ENCODE measurements around the gene DIS3L2.

Gene DIS3L2

GRCh38 chr2:232372231-232373208, 411.0 kb downstream of the DIS3L2 start:
- Histone ChIP-seq H2AFZ (ENCODE audit: low read depth, low read length) (no peak overlapping the region), H3K4me1 (ENCODE audit: low read length) (peaks cover 3% of the 10 kb centered on the region; the same call in 1 of the 2 replicates), H3K27ac (ENCODE audit: low read length) (no peak overlapping the region), H3K4me2 (ENCODE audit: low read length) (no peak overlapping the region), H3K4me3 (ENCODE audit: low read length) (no peak overlapping the region), H3K36me3 (replicated peaks; ENCODE audit: low read depth, low read length) (no peaks in the 10 kb centered on the region), H3K9me3 (ENCODE audit: insufficient read depth, low read length) (no peaks in the 10 kb centered on the region), H4K20me1 (ENCODE audit: insufficient read depth, low read length) (no peaks in the 10 kb centered on the region), H3K27me3 (ENCODE audit: low read depth, low read length) (no peaks in the 10 kb centered on the region), H3K9ac (ENCODE audit: low read length) (no peak overlapping the region), H3K79me2 (ENCODE audit: low read length) (no peaks in the 10 kb centered on the region)
- TF ChIP-seq EZH2phosphoT487 (IDR thresholded peaks at IDR 0.05; ENCODE audit: low read depth) (no peak), CTCF (IDR thresholded peaks at IDR 0.05; ENCODE audit: low read depth, low read length) (no peak)

- no peak overlapping the region for H2AFZ ChIP-seq (ENCODE audit: low read depth, low read length)
- no peaks in the 10 kb centered on the region for H3K36me3 ChIP-seq (replicated peaks; ENCODE audit: low read depth, low read length)
- H3K4me3 ChIP-seq (ENCODE audit: low read length), result no peak overlapping the region
- H3K79me2 ChIP-seq (ENCODE audit: low read length), result no peaks in the 10 kb centered on the region
- no peak overlapping the region for H3K9ac ChIP-seq (ENCODE audit: low read length)
- peaks cover 2% of the 10 kb centered on the region; the same call in 1 of the 2 replicates for H3K4me1 ChIP-seq (ENCODE audit: low read length)
- no peak overlapping the region for H3K4me2 ChIP-seq (ENCODE audit: low read length)
- no peak overlapping the region for H3K27ac ChIP-seq (ENCODE audit: low read length)
- H4K20me1 ChIP-seq (ENCODE audit: insufficient read depth, low read length), result no peaks in the 10 kb centered on the region
- TF ChIP-seq CTCF (IDR thresholded peaks at IDR 0.05; ENCODE audit: low read depth, low read length) (no peak), EZH2phosphoT487 (IDR thresholded peaks at IDR 0.05; ENCODE audit: low read depth) (no peak)
- H3K27me3 ChIP-seq (ENCODE audit: low read depth, low read length), result no peaks in the 10 kb centered on the region
- H3K9me3 ChIP-seq (ENCODE audit: insufficient read depth, low read length), result no peaks in the 10 kb centered on the region
These were observed 412.8 kb downstream of the DIS3L2 start for GRCh38 chr2:232374356-232374755.

- Histone ChIP-seq H3K4me2 (ENCODE audit: low read length) (no peak overlapping the region), H3K36me3 (replicated peaks; ENCODE audit: low read depth, low read length) (no peaks in the 10 kb centered on the region)
These were observed 413.7 kb downstream of the DIS3L2 start for GRCh38 chr2:232375164-232375563.

More at GRCh38 chr2:232375164-232375563, 413.7 kb downstream of the DIS3L2 start:
- Histone ChIP-seq H3K79me2 (ENCODE audit: low read length) (no peaks in the 10 kb centered on the region), H3K4me3 (ENCODE audit: low read length) (no peak overlapping the region), H3K9me3 (ENCODE audit: insufficient read depth, low read length) (no peaks in the 10 kb centered on the region), H3K27ac (ENCODE audit: low read length) (no peak overlapping the region), H4K20me1 (ENCODE audit: insufficient read depth, low read length) (no peaks in the 10 kb centered on the region), H3K4me1 (ENCODE audit: low read length) (no peaks in the 10 kb centered on the region), H2AFZ (ENCODE audit: low read depth, low read length) (no peak overlapping the region), H3K27me3 (ENCODE audit: low read depth, low read length) (no peaks in the 10 kb centered on the region), H3K9ac (ENCODE audit: low read length) (no peak overlapping the region)
- no peak for TF ChIP-seq CTCF (IDR thresholded peaks at IDR 0.05; ENCODE audit: low read depth, low read length)
- TF ChIP-seq EZH2phosphoT487 (IDR thresholded peaks at IDR 0.05; ENCODE audit: low read depth), result no peak

Measured in OCI-LY3 (cell line).